Central memory CD8-positive, alpha-beta T cell (primary cell): ENCODE results near the gene AFF3.

Experiments used
- ATAC-seq: fragments of 150-1000 bp; cut with Tn5 transposase; replicated peaks from 2 replicates; pipeline ENCODE4 v1.10.0; 2022; ENCODE audit warnings: mild to moderate bottlenecking, moderate FRiP score, moderate number of reproducible peaks; ENCODE audit not compliant: poor library complexity, severe bottlenecking; ENCODE audit errors: extremely low read depth
- DNase-seq, 2 donors: peaks; one replicate each; pipeline ENCODE4 v3.0.0; 2021; ENCODE audit warnings: low spot score in 2 of 2
- H3K27ac Mint-ChIP-seq: one replicate; pipeline ENCODE4 v1.8.0; 2022; ENCODE audit warnings: low read depth, mild to moderate bottlenecking, moderate library complexity, mixed read lengths
- H3K27me3 Mint-ChIP-seq: one replicate; pipeline ENCODE4 v1.8.0; 2022; ENCODE audit warnings: mixed read lengths
- H3K36me3 Mint-ChIP-seq: one replicate; pipeline ENCODE4 v1.8.0; 2022; ENCODE audit warnings: mild to moderate bottlenecking, moderate library complexity, mixed read lengths; ENCODE audit not compliant: insufficient read depth
- H3K4me1 Mint-ChIP-seq: one replicate; pipeline ENCODE4 v1.8.0; 2022; ENCODE audit warnings: mixed read lengths
- H3K4me3 Mint-ChIP-seq: one replicate; pipeline ENCODE4 v1.8.0; 2022; ENCODE audit warnings: mild to moderate bottlenecking, moderate library complexity, mixed read lengths
- H3K9me3 Mint-ChIP-seq: one replicate; pipeline ENCODE4 v1.8.0; 2022; ENCODE audit warnings: mixed read lengths

AFF3 gene

GRCh38 chr2:99876956-99877355 is 265.4 kb downstream of the AFF3 start:
- DNase-seq: no peak
- Mint-ChIP-seq H3K27me3 (no peaks in the 10 kb centered on the region), H3K36me3 (no peaks in the 10 kb centered on the region), H3K9me3 (no peaks in the 10 kb centered on the region), H3K4me1 (no peaks in the 10 kb centered on the region), H3K4me3 (no peak overlapping the region), H3K27ac (no peak overlapping the region)
- ATAC-seq: no peak

GRCh38 chr2:99875627-99876201 is 266.7 kb downstream of the AFF3 start:
- H3K9me3 Mint-ChIP-seq: no peaks in the 10 kb centered on the region
- no peaks in the 10 kb centered on the region for H3K27me3 Mint-ChIP-seq
- no peak overlapping the region for H3K4me3 Mint-ChIP-seq
- no peak for ATAC-seq
- no peak overlapping the region for H3K27ac Mint-ChIP-seq
- DNase-seq: no peak
- H3K36me3 Mint-ChIP-seq: no peaks in the 10 kb centered on the region
- no peaks in the 10 kb centered on the region for H3K4me1 Mint-ChIP-seq

- Mint-ChIP-seq H3K27me3 (no peaks in the 10 kb centered on the region), H3K4me3 (no peak overlapping the region), H3K36me3 (no peaks in the 10 kb centered on the region), H3K9me3 (no peaks in the 10 kb centered on the region), H3K4me1 (no peaks in the 10 kb centered on the region), H3K27ac (no peak overlapping the region)
- DNase-seq: no peak
- no peak for ATAC-seq
Observed at GRCh38 chr2:99868260-99868659, 274.1 kb downstream of the AFF3 start.

GRCh38 chr2:99867770-99868169 is 274.6 kb downstream of the AFF3 start:
- H3K4me1 Mint-ChIP-seq: no peaks in the 10 kb centered on the region
- no peak for ATAC-seq

GRCh38 chr2:99865818-99866676 is 276.3 kb downstream of the AFF3 start:
- no peak for DNase-seq
- Mint-ChIP-seq H3K4me1 (peaks cover 6% of the 10 kb centered on the region), H3K4me3 (no peak overlapping the region), H3K36me3 (no peaks in the 10 kb centered on the region), H3K9me3 (no peaks in the 10 kb centered on the region), H3K27me3 (no peaks in the 10 kb centered on the region), H3K27ac (no peak overlapping the region)
- ATAC-seq: no peak

More at GRCh38 chr2:99867770-99868169, 274.6 kb downstream of the AFF3 start:
- H3K4me3 Mint-ChIP-seq: no peak overlapping the region
- no peak for DNase-seq
- no peaks in the 10 kb centered on the region for H3K27me3 Mint-ChIP-seq
- no peaks in the 10 kb centered on the region for H3K9me3 Mint-ChIP-seq
- no peak overlapping the region for H3K27ac Mint-ChIP-seq
- H3K36me3 Mint-ChIP-seq: no peaks in the 10 kb centered on the region

- no peaks in the 10 kb centered on the region for H3K9me3 Mint-ChIP-seq
- peaks cover 7% of the 10 kb centered on the region for H3K4me1 Mint-ChIP-seq
- H3K27ac Mint-ChIP-seq: no peak overlapping the region
- ATAC-seq: no peak
- no peaks in the 10 kb centered on the region for H3K27me3 Mint-ChIP-seq
- no peaks in the 10 kb centered on the region for H3K36me3 Mint-ChIP-seq
- H3K4me3 Mint-ChIP-seq: no peak overlapping the region
- DNase-seq: no peak
Observed at GRCh38 chr2:99864561-99865553, 277.5 kb downstream of the AFF3 start.

GRCh38 chr2:99863903-99864270 is 278.5 kb downstream of the AFF3 start:
- no peaks in the 10 kb centered on the region for H3K36me3 Mint-ChIP-seq
- no peak for ATAC-seq

GRCh38 chr2:99863236-99863902 is 279.0 kb downstream of the AFF3 start:
- H3K27ac Mint-ChIP-seq: no peak overlapping the region
- H3K4me1 Mint-ChIP-seq: peaks cover 7% of the 10 kb centered on the region
- H3K4me3 Mint-ChIP-seq: no peak overlapping the region
- ATAC-seq (no peak), DNase-seq (no peak)
- H3K36me3 Mint-ChIP-seq: no peaks in the 10 kb centered on the region
- no peaks in the 10 kb centered on the region for H3K27me3 Mint-ChIP-seq
- no peaks in the 10 kb centered on the region for H3K9me3 Mint-ChIP-seq

More at GRCh38 chr2:99863903-99864270, 278.5 kb downstream of the AFF3 start:
- no peak overlapping the region for H3K4me3 Mint-ChIP-seq
- no peaks in the 10 kb centered on the region for H3K27me3 Mint-ChIP-seq
- peaks cover 7% of the 10 kb centered on the region for H3K4me1 Mint-ChIP-seq
- no peaks in the 10 kb centered on the region for H3K9me3 Mint-ChIP-seq
- no peak overlapping the region for H3K27ac Mint-ChIP-seq
- no peak for DNase-seq

- peaks cover 7% of the 10 kb centered on the region for H3K4me1 Mint-ChIP-seq
- no peaks in the 10 kb centered on the region for H3K9me3 Mint-ChIP-seq
- ATAC-seq (no peak), DNase-seq (no peak)
- peak overlapping the region; percentile 16 for H3K4me3 Mint-ChIP-seq
- no peak overlapping the region for H3K27ac Mint-ChIP-seq
- no peaks in the 10 kb centered on the region for H3K36me3 Mint-ChIP-seq
- H3K27me3 Mint-ChIP-seq: no peaks in the 10 kb centered on the region
Observed at GRCh38 chr2:99862566-99862965, 279.8 kb downstream of the AFF3 start.

- H3K27ac Mint-ChIP-seq: no peak overlapping the region
- DNase-seq (no peak), ATAC-seq (no peak)
- no peaks in the 10 kb centered on the region for H3K9me3 Mint-ChIP-seq
- no peak overlapping the region for H3K4me3 Mint-ChIP-seq
- peaks cover 7% of the 10 kb centered on the region for H3K4me1 Mint-ChIP-seq
- no peaks in the 10 kb centered on the region for H3K36me3 Mint-ChIP-seq
- H3K27me3 Mint-ChIP-seq: no peaks in the 10 kb centered on the region
Observed at GRCh38 chr2:99861376-99861760, 281.0 kb downstream of the AFF3 start.

- Mint-ChIP-seq H3K4me1 (peaks cover 7% of the 10 kb centered on the region), H3K27me3 (no peaks in the 10 kb centered on the region), H3K4me3 (no peak overlapping the region), H3K9me3 (no peaks in the 10 kb centered on the region), H3K27ac (no peak overlapping the region), H3K36me3 (no peaks in the 10 kb centered on the region)
- ATAC-seq (no peak), DNase-seq (no peak)
Observed at GRCh38 chr2:99860720-99861375, 281.5 kb downstream of the AFF3 start.
